Measurements from ENCODE around the gene RDH14. TPM values are rescaled to one million over a fixed set of nuclear protein-coding genes. Genes with fewer than 3 reads are reported as not detected.

RDH14 gene, protein sequence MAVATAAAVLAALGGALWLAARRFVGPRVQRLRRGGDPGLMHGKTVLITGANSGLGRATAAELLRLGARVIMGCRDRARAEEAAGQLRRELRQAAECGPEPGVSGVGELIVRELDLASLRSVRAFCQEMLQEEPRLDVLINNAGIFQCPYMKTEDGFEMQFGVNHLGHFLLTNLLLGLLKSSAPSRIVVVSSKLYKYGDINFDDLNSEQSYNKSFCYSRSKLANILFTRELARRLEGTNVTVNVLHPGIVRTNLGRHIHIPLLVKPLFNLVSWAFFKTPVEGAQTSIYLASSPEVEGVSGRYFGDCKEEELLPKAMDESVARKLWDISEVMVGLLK
- 18.5 and 30.3 TPM in 2 replicates for total RNA-seq

DNA sequence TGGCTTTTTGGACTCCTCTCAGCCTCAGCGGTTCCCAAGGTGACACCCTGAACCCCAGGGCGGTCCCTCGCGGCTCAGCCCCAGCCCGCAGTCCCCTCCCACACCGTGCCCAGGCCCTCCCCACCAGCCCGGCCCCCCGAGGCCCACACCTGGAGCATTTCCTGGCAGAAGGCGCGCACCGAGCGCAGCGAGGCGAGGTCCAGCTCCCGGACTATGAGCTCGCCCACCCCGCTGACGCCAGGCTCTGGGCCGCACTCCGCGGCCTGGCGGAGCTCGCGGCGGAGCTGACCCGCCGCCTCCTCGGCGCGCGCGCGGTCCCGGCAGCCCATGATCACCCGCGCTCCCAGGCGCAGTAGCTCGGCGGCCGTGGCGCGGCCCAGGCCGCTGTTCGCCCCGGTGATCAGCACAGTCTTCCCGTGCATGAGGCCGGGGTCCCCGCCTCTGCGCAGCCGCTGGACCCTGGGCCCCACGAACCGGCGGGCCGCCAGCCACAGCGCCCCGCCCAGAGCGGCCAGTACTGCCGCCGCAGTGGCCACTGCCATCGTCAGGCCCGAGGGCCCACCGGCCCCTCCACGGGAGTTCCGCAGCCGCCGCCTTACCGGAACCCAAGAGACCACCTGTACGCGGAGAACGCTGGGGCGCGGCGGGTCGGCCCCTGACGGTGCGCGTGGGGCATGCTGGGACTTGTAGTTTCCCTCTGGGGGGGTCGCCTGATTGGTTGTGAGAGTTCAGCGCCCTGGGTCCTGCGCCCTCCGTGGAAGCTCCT, at the start of gene RDH14:
TSS of gene RDH14 (minus strand) at position 623 of the 766 bp plus-strand sequence. CDS start at position 542, 81 bp downstream.

DNA sequence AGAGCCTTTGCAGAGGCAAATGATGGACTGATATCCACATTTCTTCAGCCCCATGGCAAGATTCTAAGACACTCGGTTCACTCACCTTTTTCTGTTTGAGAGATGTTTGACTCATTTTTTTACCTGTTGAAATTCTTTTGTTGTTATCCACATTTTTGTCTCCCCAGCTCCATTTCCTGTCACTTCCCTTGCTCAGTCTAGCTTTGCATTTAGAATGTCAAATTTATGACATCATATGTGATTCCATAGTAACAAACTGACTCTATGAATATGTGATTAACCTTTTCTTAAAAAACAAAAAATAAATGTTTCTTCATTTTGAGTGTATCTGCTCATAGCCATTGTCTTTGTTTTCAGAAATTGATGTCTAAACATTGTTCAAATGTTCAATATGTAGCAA, 28.9 kb upstream of the RDH14 start, which contains the start of gene NT5C1B:
TSS of gene NT5C1B (minus strand) at position 216 of the 400 bp plus-strand sequence. CDS start at position 115, 101 bp downstream.

Other genes starting within 250 kb of the RDH14 start
- not detected in 2 replicates for gene NT5C1B, start 28.9 kb upstream of the RDH14 start, total RNA-seq

All from smooth muscle cell of the pulmonary artery (primary cell).